ENCODE data around the gene LRRC47. TPM values are rescaled to one million over a fixed set of nuclear protein-coding genes. Genes with fewer than 3 reads are reported as not detected.

Gene LRRC47
- total RNA-seq, 4 donors from 2014 or later: 64.2 to 97.2 (median 89.9) TPM

GRCh38 chr1:3837685-3838084 is 41.4 kb upstream of the LRRC47 start:
- Histone ChIP-seq H3K4me3 (no peak overlapping the region), H3K27ac (no peak overlapping the region), H3K9me3 (no peaks in the 10 kb centered on the region), H3K36me3 (peaks cover 0 to 81% of the 10 kb centered on the region in 2 donors), H3K27me3 (no peaks in the 10 kb centered on the region), H3K4me1 (no peaks in the 10 kb centered on the region)
- intact Hi-C loops (cut with DNase I; ENCODE audit: low total_unique reads) (no loop called here), in situ Hi-C loops (cut with MboI; ENCODE audit: low sequenced_read_pairs in 4 of 4) (no loop called here)
- TF ChIP-seq POLR2A (IDR thresholded peaks at IDR 0.05): no peak
- TF ChIP-seq CTCF (IDR thresholded peaks at IDR 0.05 in 4 of 5, conservative IDR thresholded peaks at IDR 0.05 in 1 of 5): no peak
- ATAC-seq (no peak), DNase-seq (no peak)

- no peak overlapping the region for H3K27ac ChIP-seq
- H3K36me3 ChIP-seq: peaks cover 0 to 81% of the 10 kb centered on the region in 2 donors
- in situ Hi-C loops (cut with MboI; ENCODE audit: low sequenced_read_pairs in 4 of 4) (no loop called here), intact Hi-C loops (cut with DNase I; ENCODE audit: low total_unique reads) (no loop called here)
- no peaks in the 10 kb centered on the region for H3K27me3 ChIP-seq
- no peaks in the 10 kb centered on the region for H3K9me3 ChIP-seq
- TF ChIP-seq CTCF (IDR thresholded peaks at IDR 0.05 in 4 of 5, conservative IDR thresholded peaks at IDR 0.05 in 1 of 5): no peak
- TF ChIP-seq POLR2A (IDR thresholded peaks at IDR 0.05): no peak
- DNase-seq: no peak
- ATAC-seq: no peak
- H3K4me1 ChIP-seq: no peaks in the 10 kb centered on the region
- H3K4me3 ChIP-seq: no peak overlapping the region
These were observed 40.9 kb upstream of the LRRC47 start for GRCh38 chr1:3837200-3837599.

GRCh38 chr1:3836421-3836820 is 40.1 kb upstream of the LRRC47 start:
- Histone ChIP-seq H3K36me3 (peaks cover 0 to 81% of the 10 kb centered on the region in 2 donors), H3K4me1 (no peaks in the 10 kb centered on the region), H3K27ac (no peak overlapping the region), H3K4me3 (no peak overlapping the region), H3K27me3 (no peaks in the 10 kb centered on the region), H3K9me3 (no peaks in the 10 kb centered on the region)
- DNase-seq (no peak), ATAC-seq (no peak)
- TF ChIP-seq POLR2A (IDR thresholded peaks at IDR 0.05) (no peak), CTCF (IDR thresholded peaks at IDR 0.05 in 4 of 5, conservative IDR thresholded peaks at IDR 0.05 in 1 of 5) (no peak)
- in situ Hi-C loops (cut with MboI; ENCODE audit: low sequenced_read_pairs in 4 of 4) (no loop called here), intact Hi-C loops (cut with DNase I; ENCODE audit: low total_unique reads) (no loop called here)

- DNase-seq (no peak), ATAC-seq (no peak)
- Histone ChIP-seq H3K4me3 (no peak overlapping the region), H3K4me1 (no peaks in the 10 kb centered on the region), H3K27me3 (no peaks in the 10 kb centered on the region), H3K9me3 (no peaks in the 10 kb centered on the region), H3K27ac (no peak overlapping the region), H3K36me3 (peaks cover 0 to 89% of the 10 kb centered on the region in 2 donors)
- TF ChIP-seq POLR2A (IDR thresholded peaks at IDR 0.05) (no peak), CTCF (IDR thresholded peaks at IDR 0.05 in 4 of 5, conservative IDR thresholded peaks at IDR 0.05 in 1 of 5) (no peak)
- in situ Hi-C loops (cut with MboI; ENCODE audit: low sequenced_read_pairs in 4 of 4) (no loop called here), intact Hi-C loops (cut with DNase I; ENCODE audit: low total_unique reads) (no loop called here)
These were observed 38.4 kb upstream of the LRRC47 start for GRCh38 chr1:3834701-3835100.

GRCh38 chr1:3831689-3832088 is 35.4 kb upstream of the LRRC47 start:
- Histone ChIP-seq H3K9me3 (no peaks in the 10 kb centered on the region), H3K4me1 (no peaks in the 10 kb centered on the region), H3K27ac (no peak overlapping the region), H3K36me3 (peaks cover 0 to 89% of the 10 kb centered on the region in 2 donors), H3K27me3 (no peaks in the 10 kb centered on the region), H3K4me3 (no peak overlapping the region)
- TF ChIP-seq CTCF (IDR thresholded peaks at IDR 0.05 in 4 of 5, conservative IDR thresholded peaks at IDR 0.05 in 1 of 5) (no peak), POLR2A (IDR thresholded peaks at IDR 0.05) (no peak)
- intact Hi-C loops (cut with DNase I; ENCODE audit: low total_unique reads) (no loop called here), in situ Hi-C loops (cut with MboI; ENCODE audit: low sequenced_read_pairs in 4 of 4) (no loop called here)
- DNase-seq (no peak), ATAC-seq (no peak)

All from gastrocnemius medialis (tissue), 4 donors.